Stimulated activated CD4-positive, alpha-beta T cell treated with anti-CD3 and anti-CD28 coated beads, Interleukin-12 subunit alpha, Interleukin-12 subunit beta, amount 100 ng/mL, for 4 hours (primary cell): ENCODE measurements around the gene KIF21A.
A peak's percentile ranks its signal among the peaks of the same experiment; 100 is the strongest.
"Not testable (repeated sequence)": the region's sequence is repeated elsewhere in the genome, so short reads cannot be mapped to it uniquely, and the experiment has no call there.

Source experiments
- DNase-seq: peaks from one replicate; pipeline ENCODE4 v3.0.0-alpha.2; 2020

Gene KIF21A

GRCh38 chr12:39443081-39443928, at the start of gene KIF21A:
Gene KIF21A (minus strand): TSS chr12:39443120. CDS start chr12:39442970, 150 bp downstream.
- DNase-seq, result peak; percentile 85

GRCh38 chr12:39490500-39491282, 47.8 kb upstream of the KIF21A start:
- DNase-seq, result no peak

GRCh38 chr12:39483597-39483996, 40.7 kb upstream of the KIF21A start:
- DNase-seq, result no peak

- DNase-seq, result no peak
Observed at GRCh38 chr12:39483042-39483441, 40.1 kb upstream of the KIF21A start.

GRCh38 chr12:39476894-39477293, 34.0 kb upstream of the KIF21A start:
- DNase-seq, result no peak

- DNase-seq, result no peak
Observed at GRCh38 chr12:39476121-39476520, 33.2 kb upstream of the KIF21A start.

GRCh38 chr12:39475136-39475535, 32.2 kb upstream of the KIF21A start:
- DNase-seq, result not testable (repeated sequence)

GRCh38 chr12:39467432-39467870, 24.5 kb upstream of the KIF21A start:
- DNase-seq, result no peak

- DNase-seq, result no peak
Observed at GRCh38 chr12:39464976-39465695, 22.2 kb upstream of the KIF21A start.

GRCh38 chr12:39461059-39461458, 18.1 kb upstream of the KIF21A start:
- no peak for DNase-seq

GRCh38 chr12:39459027-39459434, 16.1 kb upstream of the KIF21A start:
- no peak for DNase-seq

GRCh38 chr12:39451977-39452376, 9.1 kb upstream of the KIF21A start:
- DNase-seq, result no peak

GRCh38 chr12:39448038-39448437, 5.1 kb upstream of the KIF21A start:
- no peak for DNase-seq

GRCh38 chr12:39443929-39444209, 949 bp upstream of the KIF21A start:
- DNase-seq, result no peak

GRCh38 chr12:39442831-39443080, 164 bp downstream of the KIF21A start:
- DNase-seq, result no peak

- DNase-seq, result peak; percentile 42
Observed at GRCh38 chr12:39441963-39442830, 723 bp downstream of the KIF21A start.

GRCh38 chr12:39441189-39441962, 1.5 kb downstream of the KIF21A start:
- no peak for DNase-seq

GRCh38 chr12:39440781-39441180, 2.1 kb downstream of the KIF21A start:
- DNase-seq, result no peak

GRCh38 chr12:39440101-39440500, 2.8 kb downstream of the KIF21A start:
- DNase-seq, result no peak

- no peak for DNase-seq
Observed at GRCh38 chr12:39435531-39435930, 7.4 kb downstream of the KIF21A start.

- DNase-seq, result no peak
Observed at GRCh38 chr12:39431797-39432196, 11.1 kb downstream of the KIF21A start.
